ENCODE results near the gene ALDH1A2. TPM values are rescaled to one million over a fixed set of nuclear protein-coding genes. Genes with fewer than 3 reads are reported as not detected.
A peak's percentile ranks its signal among the peaks of the same experiment; 100 is the strongest.

Gene ALDH1A2
- total RNA-seq, 1 donor from 2014 or later, result 49.4 TPM

DNA sequence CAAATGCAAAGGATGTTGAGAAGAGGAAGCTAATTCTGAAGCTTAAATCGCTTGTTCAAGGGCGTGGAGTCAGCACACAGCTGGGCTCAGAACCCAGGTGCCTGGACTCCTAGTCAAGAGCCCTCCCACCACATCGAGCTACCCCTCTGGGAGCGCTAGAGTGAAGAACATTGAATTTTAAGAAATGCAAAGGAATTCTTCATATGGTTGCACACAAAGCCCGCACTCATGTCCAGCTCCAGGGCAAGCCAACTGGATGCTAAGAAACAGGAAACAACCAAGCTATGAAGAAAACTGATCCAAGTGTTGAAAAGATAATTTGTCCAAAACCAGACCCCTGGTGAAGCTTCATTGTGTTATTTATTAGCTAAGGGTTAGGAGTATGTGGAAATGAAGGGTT, 122.3 kb downstream of the ALDH1A2 start:
- no peaks in the 10 kb centered on the region for H3K4me1 ChIP-seq
- H3K27ac ChIP-seq, result no peak overlapping the region
- DNase-seq, result no peak
- TF ChIP-seq, protein P1, sequence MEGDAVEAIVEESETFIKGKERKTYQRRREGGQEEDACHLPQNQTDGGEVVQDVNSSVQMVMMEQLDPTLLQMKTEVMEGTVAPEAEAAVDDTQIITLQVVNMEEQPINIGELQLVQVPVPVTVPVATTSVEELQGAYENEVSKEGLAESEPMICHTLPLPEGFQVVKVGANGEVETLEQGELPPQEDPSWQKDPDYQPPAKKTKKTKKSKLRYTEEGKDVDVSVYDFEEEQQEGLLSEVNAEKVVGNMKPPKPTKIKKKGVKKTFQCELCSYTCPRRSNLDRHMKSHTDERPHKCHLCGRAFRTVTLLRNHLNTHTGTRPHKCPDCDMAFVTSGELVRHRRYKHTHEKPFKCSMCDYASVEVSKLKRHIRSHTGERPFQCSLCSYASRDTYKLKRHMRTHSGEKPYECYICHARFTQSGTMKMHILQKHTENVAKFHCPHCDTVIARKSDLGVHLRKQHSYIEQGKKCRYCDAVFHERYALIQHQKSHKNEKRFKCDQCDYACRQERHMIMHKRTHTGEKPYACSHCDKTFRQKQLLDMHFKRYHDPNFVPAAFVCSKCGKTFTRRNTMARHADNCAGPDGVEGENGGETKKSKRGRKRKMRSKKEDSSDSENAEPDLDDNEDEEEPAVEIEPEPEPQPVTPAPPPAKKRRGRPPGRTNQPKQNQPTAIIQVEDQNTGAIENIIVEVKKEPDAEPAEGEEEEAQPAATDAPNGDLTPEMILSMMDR (IDR thresholded peaks at IDR 0.05), result no peak
- no peak overlapping the region for H3K4me3 ChIP-seq
- H3K27me3 ChIP-seq (ENCODE audit: low read depth), result peaks cover 3% of the 10 kb centered on the region
- no peaks in the 10 kb centered on the region for H3K36me3 ChIP-seq
- intact Hi-C loops (cut with DNase I), result no loop called here
- no peaks in the 10 kb centered on the region for H3K9me3 ChIP-seq
- ATAC-seq, result no peak

DNA sequence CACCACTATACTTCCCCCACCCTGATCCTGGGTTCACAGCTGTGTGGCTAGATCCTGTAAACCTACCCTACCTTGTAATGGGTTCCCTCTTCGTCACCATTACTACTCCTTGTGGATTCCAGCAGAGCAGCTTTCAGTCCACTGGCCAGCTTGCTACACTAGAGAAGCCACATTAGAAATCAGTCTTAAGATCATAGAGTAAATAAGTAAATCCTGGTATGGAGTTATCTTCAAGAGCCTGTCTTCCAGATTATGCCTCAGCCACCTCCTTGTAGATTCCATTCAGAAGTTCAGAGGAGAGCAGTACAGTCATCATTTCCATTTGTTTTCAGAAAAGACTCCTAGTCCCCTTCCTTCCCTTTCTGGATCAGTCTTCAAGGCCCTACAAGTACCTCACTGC, 123.7 kb downstream of the ALDH1A2 start:
- intact Hi-C loops (cut with DNase I), result no loop called here
- no peak for DNase-seq
- Histone ChIP-seq H3K4me1 (no peaks in the 10 kb centered on the region), H3K36me3 (no peaks in the 10 kb centered on the region), H3K27ac (no peak overlapping the region), H3K27me3 (ENCODE audit: low read depth) (peaks cover 3% of the 10 kb centered on the region), H3K4me3 (no peak overlapping the region), H3K9me3 (no peaks in the 10 kb centered on the region)
- ATAC-seq, result no peak
- TF ChIP-seq, protein P1 (IDR thresholded peaks at IDR 0.05), result no peak

DNA sequence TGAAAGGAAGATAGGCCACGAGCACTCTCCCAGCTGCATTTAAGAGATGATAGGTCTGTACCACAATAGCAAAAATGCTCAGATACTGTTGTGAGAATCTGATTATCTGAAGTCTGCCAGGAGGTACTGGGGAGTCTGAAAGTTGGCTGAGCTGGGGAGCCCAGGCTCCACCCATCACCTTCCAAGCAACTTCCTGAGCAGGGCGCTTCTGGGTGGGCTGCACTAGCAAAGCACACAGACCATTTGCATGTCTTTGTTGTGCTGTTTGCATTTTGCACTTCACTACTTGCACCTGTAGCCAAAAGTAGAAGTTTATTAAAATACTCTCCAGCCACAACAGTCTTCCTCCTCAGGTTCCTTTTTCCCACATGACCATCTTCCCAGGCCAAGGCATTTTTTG, 133.2 kb downstream of the ALDH1A2 start:
- DNase-seq, result no peak
- Histone ChIP-seq H3K4me1 (peaks cover 4% of the 10 kb centered on the region), H3K27ac (no peak overlapping the region), H3K27me3 (ENCODE audit: low read depth) (no peaks in the 10 kb centered on the region), H3K9me3 (no peaks in the 10 kb centered on the region), H3K36me3 (no peaks in the 10 kb centered on the region), H3K4me3 (no peak overlapping the region)
- ATAC-seq, result no peak
- TF ChIP-seq, protein P1 (IDR thresholded peaks at IDR 0.05), result no peak
- intact Hi-C loops (cut with DNase I), result no loop called here

DNA sequence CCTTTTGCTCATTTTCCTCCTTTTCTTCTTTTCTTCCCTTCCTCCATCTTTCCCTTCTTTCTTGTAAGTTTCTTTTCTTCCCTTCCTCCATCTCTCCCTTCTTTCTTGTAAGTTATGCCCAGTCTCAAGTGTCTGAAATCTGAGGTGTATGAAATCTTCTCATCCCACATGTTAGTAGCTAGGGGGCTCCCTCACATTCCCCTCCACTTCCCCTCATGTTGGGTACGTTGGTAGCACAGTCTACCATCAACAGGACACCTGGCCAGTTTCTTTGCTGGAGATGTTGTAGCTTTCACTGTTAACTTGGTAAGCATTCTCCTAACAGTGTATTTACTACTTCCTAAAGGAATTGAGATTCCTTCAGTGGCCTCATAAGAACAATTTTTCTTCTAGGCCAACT, 133.9 kb downstream of the ALDH1A2 start:
- Histone ChIP-seq H3K27ac (no peak overlapping the region), H3K36me3 (no peaks in the 10 kb centered on the region), H3K9me3 (no peaks in the 10 kb centered on the region), H3K4me3 (no peak overlapping the region), H3K4me1 (peaks cover 5% of the 10 kb centered on the region), H3K27me3 (ENCODE audit: low read depth) (no peaks in the 10 kb centered on the region)
- intact Hi-C loops (cut with DNase I), result no loop called here
- TF ChIP-seq, protein P1 (IDR thresholded peaks at IDR 0.05), result no peak
- ATAC-seq (no peak), DNase-seq (no peak)

DNA sequence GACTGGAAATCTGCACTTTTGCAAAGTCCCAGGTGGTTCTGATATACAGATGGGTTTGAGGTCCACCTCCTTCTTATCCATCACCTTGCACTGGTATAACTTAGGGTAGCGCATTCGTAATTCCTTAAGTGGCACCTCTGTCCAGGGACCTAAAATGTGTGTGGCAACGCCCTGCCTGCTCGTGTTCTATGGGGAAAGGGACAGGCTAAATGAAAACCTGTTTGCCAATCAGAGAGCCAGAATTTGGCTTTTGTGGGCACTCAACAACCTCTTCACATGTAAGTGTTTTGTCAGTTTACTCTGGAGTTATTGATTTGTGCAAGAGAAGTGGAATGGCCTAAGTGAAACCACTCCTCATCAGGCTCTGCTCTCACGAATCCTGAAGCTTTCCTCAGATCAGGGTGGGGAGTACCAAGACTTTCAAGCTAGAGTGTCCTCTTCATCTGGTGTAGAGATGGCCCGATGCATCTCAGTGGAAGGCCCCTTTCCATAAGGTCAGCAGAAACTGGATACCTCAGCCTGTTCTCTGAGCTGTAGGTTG, 138.3 kb downstream of the ALDH1A2 start:
- Histone ChIP-seq H3K27ac (no peak overlapping the region), H3K4me1 (peaks cover 30% of the 10 kb centered on the region), H3K4me3 (no peak overlapping the region), H3K27me3 (ENCODE audit: low read depth) (no peaks in the 10 kb centered on the region), H3K9me3 (no peaks in the 10 kb centered on the region), H3K36me3 (no peaks in the 10 kb centered on the region)
- DNase-seq, result no peak
- intact Hi-C loops (cut with DNase I), result no loop called here
- ATAC-seq, result peak; percentile 46 to 72
- TF ChIP-seq, protein P1 (IDR thresholded peaks at IDR 0.05), result no peak

DNA sequence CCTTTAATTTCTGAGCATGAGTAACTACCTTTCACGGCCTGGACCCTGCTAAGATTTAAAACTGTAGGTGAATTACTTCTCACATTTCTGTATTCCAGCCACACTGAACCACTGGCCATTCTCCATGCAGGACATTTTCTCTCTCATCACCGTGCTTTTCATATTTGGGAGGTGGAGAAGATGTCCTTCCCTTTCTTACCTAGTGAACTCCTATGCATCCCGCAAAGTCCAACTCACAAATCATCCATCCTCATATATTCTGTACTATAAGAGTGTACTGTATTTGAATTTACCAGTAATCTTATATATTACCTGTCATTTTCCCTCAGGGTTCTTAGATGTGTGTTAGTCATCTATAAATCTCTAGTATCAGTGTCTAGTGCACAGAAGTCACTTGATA, 139.9 kb downstream of the ALDH1A2 start:
- Histone ChIP-seq H3K36me3 (no peaks in the 10 kb centered on the region), H3K27me3 (ENCODE audit: low read depth) (no peaks in the 10 kb centered on the region), H3K9me3 (no peaks in the 10 kb centered on the region), H3K27ac (no peak overlapping the region), H3K4me3 (no peak overlapping the region), H3K4me1 (peaks cover 43% of the 10 kb centered on the region)
- ATAC-seq (no peak), DNase-seq (no peak)
- TF ChIP-seq, protein P1 (IDR thresholded peaks at IDR 0.05), result no peak
- intact Hi-C loops (cut with DNase I), result no loop called here

All from lower lobe of right lung (tissue), 2 donors.